Left hindlimb (tissue), 1 donor: ENCODE results near the gene ANKRD13D.
"Not testable (repeated sequence)": the region's sequence is repeated elsewhere in the genome, so short reads cannot be mapped to it uniquely, and the experiment has no call there.

ENCODE experiments used
- DNase-seq: peaks from one replicate; pipeline ENCODE4 v3.0.0-alpha.2; 2018

ANKRD13D gene

DNA sequence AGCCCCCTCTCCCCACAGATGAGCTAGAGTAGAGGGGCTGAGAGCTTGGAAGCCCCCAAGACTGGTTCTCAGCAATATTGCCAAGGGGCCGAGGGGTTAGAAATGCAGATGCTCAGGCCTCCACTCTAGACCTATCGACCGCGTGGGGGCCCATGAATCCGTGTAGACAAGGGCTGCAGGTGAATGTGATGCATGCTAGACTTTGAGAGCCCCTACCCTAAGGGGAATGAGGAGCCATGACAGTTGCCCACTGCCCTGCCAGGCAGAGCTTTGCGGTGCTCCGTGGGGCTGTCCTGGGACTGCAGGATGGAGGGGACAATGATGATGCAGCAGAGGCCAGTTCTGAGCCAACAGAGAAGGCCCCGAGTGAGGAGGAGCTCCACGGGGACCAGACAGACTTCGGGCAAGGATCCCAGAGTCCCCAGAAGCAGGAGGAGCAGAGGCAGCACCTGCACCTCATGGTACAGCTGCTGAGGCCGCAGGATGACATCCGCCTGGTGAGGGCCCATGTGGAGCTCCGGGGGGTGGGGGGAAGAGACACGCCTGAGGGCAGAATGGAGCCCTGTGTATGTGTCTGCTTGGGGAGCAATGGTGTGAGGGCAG, 15.5 kb downstream of the ANKRD13D start:
- DNase-seq, result peak; percentile 23

DNA sequence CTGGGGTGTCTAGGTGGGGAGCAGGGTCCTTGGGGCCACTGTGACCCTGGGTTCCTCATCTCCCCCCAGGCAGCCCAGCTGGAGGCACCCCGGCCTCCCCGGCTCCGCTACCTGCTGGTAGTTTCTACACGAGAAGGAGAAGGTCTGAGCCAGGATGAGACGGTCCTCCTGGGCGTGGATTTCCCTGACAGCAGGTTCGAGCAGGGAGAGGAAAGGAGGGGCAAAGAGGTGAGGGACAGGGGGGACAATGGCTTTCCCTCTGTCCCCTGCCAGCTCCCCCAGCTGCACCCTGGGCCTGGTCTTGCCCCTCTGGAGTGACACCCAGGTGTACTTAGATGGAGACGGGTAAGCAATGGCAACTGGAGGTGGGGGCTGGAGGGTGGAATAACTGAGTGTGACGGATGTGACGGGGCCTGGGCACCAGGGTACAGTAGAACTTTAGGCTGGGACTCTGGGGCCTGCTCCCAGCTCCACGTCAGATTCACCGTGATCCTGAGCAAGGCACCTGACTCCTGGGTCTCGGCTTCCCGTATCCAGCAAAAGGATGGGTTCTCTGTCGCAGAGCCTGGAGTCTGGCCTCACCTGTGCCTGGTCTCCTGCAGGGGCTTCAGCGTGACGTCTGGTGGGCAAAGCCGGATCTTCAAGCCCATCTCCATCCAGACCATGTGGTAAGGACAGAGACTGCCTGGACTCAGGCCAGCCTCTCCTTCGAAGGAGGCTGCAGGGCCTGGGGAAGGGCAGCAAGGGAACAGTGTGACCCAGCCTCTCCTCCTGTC, 17.9 kb downstream of the ANKRD13D start:
- DNase-seq, result no peak

GRCh38 chr11:67307545-67308001, 18.5 kb downstream of the ANKRD13D start:
- DNase-seq, result no peak

DNA sequence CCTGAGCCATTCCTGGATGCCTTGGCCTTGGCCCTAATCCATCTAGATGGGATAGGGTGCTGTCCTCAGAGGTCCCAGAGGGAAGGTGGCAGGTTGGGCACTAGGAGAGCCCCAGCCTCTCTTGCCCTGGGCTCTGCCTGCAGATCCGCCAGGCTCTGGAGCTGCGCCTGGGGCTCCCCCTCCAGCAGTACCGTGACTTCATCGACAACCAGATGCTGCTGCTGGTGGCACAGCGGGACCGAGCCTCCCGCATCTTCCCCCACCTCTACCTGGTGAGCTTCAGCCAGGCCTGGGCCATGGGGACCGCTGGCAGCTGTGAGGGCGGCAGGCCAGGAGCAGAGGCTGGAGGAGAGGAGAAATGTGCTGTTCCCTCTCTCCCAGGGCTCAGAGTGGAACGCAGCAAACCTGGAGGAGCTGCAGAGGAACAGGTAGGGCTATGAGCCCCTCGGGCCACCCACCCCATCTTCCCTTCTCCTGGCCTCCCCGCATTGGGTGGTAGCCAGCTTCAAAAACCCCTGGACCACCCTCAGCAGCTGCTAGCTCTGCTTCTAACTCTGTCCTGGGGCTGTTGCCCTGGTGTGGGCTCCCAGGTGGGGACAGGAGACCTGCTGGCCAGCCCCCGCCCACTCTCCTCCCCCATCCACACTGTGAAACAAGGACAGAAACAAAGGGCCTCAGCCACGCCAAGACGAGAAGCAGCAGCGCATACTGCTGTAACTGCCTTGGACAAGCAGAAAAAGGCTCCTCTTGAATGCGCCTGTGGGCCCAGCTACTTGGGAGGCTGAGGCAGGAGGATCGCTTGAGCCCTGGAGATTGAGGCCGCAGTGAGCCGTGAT, 19.1 kb downstream of the ANKRD13D start:
- DNase-seq, result no peak

- DNase-seq, result no peak
These were observed 20.1 kb downstream of the ANKRD13D start for GRCh38 chr11:67309166-67309565.

DNA sequence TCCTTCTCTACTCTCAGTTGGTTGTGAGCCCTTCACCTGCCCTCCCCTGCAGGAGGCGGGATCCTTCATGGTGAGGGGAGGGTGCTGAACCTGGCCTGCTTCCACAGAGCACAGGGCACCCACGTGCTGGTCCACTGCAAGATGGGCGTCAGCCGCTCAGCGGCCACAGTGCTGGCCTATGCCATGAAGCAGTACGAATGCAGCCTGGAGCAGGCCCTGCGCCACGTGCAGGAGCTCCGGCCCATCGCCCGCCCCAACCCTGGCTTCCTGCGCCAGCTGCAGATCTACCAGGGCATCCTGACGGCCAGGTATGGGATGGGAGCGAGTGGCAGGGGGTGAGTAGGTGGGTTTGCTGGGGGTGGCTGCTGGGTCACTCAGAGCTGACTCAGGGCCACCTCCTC, 20.6 kb downstream of the ANKRD13D start:
- DNase-seq, result no peak

DNA sequence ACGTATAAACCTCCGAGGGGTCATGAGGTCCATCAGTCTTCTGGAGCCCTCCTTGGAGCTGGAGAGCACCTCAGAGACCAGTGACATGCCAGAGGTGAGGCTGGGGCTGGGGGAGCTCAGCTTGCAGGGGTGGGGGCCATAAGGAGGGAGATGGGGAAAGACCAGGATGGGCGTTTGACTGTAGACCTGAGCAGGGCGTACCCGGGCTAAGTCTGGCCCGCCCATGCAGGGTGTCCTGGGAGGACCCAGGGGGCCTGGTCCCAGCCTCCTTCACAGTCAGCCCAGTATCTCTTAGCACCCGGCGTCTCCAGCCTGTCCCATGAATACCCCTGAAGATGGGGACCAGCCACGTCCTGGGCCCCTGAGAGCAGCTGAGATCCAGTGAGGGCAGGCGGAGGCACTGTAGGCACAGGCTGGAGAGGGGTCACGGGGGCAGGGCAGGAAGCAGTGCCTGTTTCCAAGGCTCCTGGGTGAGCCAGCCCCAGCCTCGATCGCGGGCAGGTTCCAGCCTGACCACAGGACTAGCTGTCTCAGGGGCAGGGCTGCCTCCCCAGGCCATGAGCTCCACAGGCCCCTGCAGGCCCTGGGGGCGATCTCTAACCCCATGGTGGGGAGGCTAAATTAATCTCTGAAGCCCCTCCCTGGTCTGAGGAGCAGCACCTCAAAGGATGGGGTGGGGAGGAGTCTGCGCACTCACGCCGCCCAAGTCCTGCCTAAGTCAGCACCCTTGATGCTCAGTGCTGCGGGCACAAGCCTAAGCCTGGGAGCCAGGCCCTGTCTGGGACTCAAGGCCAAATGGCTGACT, 21.3 kb downstream of the ANKRD13D start:
- no peak for DNase-seq

DNA sequence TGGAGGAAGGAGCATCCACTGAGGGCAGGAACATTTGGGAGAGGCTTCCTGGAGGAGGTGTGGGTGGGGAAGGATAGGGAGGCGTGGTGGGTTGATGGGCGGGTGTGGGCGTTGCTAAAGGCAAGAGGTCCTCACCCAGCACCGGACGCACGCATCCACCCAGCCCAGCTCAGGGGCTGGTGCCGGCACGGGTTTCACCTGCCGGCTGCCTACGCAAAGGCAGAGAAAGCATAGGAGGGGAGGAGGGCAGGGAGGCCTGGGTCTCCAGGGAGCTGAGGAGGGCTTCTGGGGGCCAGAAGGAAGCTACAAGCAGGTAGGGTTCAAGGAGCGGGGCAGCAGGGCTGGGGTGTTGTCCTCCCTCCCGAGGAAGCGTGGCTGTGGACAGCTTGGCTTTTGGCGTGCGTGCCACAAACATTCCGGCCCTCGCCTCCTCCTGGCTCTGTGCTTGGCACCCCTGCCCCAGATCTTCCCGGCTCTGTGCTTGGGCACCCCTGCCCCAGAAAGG, 22.0 kb downstream of the ANKRD13D start:
- DNase-seq, result no peak

DNA sequence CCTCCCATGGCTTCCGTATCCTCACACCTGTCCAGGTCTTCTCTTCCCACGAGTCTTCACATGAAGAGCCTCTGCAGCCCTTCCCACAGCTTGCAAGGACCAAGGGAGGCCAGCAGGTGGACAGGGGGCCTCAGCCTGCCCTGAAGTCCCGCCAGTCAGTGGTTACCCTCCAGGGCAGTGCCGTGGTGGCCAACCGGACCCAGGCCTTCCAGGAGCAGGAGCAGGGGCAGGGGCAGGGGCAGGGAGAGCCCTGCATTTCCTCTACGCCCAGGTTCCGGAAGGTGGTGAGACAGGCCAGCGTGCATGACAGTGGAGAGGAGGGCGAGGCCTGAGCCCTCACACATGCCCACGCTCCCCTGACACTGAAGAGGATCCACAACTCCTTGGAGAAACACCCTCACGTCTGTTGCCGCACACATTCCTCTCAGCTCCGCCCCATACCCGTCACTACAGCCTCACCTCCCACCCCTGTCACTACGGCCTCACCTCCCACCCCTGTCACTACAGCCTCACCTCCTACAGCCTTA, 22.5 kb downstream of the ANKRD13D start:
- DNase-seq, result no peak

DNA sequence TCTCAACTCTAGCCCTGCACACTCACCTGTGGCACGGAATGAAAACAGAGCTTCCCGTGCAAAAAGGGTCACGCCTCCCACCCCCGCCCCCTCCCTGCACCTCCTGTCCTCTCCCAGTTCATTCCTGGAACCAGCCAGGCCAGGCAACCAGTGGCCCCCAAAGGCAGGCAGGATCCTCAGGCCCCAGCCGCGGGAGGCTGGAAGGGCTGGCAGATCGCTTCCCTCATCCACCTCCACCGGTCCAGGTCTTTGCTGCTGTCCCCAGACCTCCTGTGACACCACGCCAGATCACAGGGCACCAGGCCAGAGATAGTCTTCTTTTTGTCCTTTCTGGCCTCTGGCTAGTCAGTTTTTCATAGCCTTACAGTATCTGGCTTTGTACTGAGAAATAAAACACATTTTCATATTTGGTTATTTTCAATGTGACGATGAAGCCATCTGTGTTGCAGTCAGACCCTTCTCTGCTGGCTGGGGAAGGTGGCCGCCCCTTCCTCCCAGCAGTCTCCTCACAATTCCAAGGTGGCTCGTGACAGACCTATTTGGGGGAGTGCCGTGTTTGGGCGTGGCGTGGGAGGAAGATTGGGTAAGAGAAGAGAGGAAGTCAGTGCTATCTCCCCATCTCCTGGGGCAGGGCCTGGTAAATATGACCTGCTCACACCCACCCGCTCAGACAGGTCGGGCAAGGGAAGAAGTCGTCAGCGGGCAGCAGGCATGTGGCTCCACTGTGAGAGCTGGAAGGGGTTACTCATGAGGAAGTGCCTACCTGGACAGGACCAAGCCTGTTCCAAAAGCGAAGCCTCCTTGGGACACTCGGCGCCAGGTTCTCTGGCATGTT, 23.3 kb downstream of the ANKRD13D start:
- DNase-seq, result no peak

DNA sequence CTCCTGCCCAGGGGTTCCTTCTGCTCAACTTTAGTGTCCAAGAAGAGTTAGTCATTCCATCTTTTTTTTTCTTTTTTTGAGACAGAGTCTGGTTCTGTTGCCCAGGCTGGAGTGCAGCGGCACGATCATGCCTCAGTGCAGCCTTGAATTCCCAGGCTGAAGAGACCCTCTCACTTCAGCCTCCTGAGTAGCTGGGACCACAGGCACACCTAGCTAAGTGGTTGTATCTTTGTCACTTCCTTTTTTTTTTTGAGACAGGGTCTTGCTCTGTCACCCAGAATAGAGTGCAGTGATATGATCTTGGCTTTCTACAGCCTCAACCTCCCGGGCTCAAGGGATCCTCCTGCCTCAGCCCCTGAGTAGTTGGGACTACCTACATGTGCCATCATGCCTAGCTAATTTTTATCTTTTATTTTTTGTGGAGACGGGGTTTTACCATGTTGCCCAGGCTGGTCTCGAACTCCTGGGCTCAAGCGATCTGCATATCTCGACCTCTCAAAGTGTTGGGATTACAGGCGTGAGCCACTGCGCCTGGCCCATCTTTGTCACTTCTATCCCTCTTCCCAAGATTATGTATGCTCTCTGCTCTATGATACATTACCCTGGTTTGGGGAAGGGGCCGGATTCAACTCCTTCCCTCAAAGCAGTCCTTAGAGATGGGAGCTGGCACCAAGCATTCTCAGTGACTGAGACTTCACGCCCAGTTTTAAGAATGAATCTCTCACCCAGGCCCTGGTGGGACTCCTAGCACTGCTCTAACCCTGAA, 24.2 kb downstream of the ANKRD13D start:
- no peak for DNase-seq

DNA sequence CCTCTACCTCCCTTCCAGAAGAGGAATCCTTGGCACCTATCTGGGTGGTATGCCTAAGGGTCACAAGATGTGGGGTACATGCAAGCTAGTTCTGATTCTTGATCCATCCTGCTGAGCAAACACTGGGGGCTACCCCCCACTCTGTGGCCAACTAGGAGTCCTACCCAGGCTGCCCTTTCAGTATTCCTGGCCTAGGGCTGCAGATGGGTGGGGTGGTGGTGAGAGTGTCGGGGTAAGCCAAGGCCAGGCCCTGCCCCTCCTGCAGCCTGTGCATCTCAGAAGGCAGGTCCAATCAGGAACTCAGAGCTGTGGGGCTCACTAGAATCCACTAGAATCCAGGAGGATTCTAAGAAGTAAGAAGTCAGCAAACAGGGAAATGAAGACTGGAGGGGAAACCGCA, 25.1 kb downstream of the ANKRD13D start:
- DNase-seq, result no peak

DNA sequence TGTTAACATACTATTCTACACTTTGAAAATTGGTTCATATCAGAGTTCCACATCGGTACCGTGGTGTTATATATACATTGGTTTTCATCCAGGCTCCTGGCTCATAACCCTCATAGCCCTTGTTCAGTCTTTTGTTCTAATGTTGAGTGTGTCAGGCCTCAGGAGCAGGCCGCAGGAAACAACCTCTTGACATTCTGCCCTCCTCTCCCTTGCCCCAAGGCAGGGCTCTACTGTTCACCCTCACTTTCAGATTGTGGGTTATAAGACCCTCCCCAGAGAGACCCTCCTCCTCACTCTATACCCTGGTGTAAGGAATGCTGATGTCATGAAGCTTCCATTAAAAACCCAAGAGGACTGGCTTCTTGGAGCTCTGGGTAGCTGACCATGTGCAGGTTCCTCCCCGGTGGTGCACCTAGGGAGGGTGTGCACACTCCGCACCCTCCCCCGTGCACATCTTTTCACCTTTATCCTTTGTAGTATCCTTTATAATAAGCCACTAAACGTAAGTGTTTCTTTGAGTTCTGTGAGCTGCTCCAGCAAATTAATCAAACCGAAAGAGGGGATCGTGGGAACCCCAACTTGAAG, 26.3 kb downstream of the ANKRD13D start:
- DNase-seq, result no peak

GRCh38 chr11:67316882-67317204, 27.7 kb downstream of the ANKRD13D start:
- no peak for DNase-seq

GRCh38 chr11:67317205-67317887, 28.2 kb downstream of the ANKRD13D start:
- peak; percentile 96 for DNase-seq

DNA sequence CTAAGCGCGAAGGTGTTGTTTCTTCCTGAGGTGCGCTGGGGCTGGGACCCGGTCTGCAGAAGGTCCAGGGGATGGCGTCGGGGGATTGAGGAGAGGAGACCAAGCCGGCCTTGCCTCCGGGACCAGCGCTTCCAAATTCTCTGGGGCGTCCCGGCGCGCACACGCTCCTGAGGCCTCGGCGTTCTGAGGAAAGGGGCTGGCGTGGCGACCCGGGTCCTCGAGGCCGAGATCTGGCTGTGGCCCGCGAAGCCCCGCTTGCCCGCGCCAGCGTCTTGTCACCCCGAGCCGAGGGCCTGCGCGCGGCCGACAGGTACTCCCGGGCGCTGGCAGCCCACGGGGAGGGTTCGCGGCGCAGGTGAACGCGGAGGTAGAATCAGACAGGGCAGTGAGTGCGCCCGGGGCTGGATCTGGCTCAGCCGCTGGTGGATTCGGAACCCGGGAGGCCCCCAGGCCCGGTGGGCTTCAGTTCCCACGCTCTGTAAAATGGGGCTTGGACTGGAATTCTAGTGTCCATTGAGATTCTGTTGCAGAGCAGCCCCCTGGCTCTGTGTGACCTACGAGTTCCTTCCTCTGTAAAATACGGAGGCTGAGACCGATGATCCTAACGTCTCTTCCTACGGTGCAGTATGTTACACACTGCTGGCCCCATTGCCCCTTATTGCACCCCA, 28.9 kb downstream of the ANKRD13D start:
- no peak for DNase-seq

DNA sequence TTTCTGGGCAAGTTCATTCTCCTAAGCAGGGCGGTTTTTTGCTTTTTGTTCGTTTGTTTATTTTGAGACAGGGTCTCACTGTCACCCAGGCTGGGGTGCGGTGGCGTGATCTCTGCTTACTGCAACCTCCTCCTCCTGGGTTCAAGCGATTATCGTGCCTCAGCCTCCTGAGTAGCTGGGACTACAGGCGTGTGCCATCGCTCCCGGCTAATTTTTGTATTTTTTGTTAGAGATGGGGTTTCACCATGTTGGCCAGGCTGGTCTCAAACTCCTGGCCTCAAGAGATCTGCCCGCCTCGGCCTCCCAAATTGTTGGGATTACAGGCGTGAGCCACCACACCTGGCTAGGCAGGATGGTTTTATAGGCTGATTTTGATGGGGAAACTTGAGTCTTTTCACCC, 29.8 kb downstream of the ANKRD13D start:
- not testable (repeated sequence) for DNase-seq

- DNase-seq, result no peak
These were observed 30.9 kb downstream of the ANKRD13D start for GRCh38 chr11:67320011-67320410.

DNA sequence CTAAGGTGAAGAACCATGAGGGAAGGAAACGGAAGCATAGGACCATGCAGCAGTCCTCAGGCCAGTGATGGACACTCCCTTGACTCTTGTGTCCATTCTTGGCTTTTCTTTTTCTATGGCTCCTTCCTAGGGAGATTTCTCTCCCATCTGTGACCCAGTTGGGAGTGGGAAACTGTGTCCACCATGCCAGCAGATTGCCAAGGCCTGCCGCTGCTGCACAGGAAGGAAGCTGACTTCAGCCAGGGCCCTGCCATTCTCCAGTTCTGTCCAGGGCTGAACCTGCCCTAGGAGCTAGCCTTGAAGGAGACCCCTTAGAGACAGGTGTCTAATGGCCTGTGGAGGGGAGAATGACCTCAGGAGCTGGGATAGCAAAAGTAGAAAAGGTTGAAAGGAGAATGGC, 31.6 kb downstream of the ANKRD13D start:
- DNase-seq, result no peak
